GM12864 (cell line): Measurements from ENCODE around the gene JMJD1C.

Experiments used
- DNase-seq: peaks from one replicate; pipeline ENCODE4 v3.0.0-alpha.2; 2011; ENCODE audit warnings: low read depth
- H3K4me3 ChIP-seq: 2 replicates; pipeline ENCODE4 v1.5.1; 2011; ENCODE audit warnings: mild to moderate bottlenecking, low read depth, low read length, control low read depth
- TF ChIP-seq, protein P1 (sequence below): IDR thresholded peaks from 2 replicates; pipeline ENCODE4 v1.5.1; 2011; ENCODE audit warnings: low read depth, mild to moderate bottlenecking, moderate library complexity, low read length, control low read depth, inconsistent platforms; ENCODE audit errors: missing control alignments

JMJD1C gene

DNA sequence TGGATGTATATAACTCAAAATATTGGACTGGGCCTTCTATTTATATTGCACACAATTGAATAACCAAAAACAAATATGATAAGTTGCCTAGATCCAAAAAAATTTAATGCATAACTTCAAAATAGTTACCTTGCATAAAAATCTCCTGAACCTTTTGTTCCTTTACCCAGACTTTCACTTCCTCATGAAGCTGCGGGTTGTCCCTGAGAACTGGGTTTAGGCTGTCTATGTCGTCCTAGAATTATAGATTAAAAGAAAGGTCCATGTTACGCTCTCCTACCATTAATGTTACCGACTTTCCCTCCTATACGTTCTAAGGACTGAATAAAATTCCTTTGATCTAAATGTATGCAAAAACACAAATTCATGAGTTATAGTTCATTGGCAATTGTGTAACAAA lies 246.0 kb downstream of the JMJD1C start:
- TF ChIP-seq, protein P1, sequence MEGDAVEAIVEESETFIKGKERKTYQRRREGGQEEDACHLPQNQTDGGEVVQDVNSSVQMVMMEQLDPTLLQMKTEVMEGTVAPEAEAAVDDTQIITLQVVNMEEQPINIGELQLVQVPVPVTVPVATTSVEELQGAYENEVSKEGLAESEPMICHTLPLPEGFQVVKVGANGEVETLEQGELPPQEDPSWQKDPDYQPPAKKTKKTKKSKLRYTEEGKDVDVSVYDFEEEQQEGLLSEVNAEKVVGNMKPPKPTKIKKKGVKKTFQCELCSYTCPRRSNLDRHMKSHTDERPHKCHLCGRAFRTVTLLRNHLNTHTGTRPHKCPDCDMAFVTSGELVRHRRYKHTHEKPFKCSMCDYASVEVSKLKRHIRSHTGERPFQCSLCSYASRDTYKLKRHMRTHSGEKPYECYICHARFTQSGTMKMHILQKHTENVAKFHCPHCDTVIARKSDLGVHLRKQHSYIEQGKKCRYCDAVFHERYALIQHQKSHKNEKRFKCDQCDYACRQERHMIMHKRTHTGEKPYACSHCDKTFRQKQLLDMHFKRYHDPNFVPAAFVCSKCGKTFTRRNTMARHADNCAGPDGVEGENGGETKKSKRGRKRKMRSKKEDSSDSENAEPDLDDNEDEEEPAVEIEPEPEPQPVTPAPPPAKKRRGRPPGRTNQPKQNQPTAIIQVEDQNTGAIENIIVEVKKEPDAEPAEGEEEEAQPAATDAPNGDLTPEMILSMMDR = no peak
- no peak overlapping the region for H3K4me3 ChIP-seq
- no peak for DNase-seq

DNA sequence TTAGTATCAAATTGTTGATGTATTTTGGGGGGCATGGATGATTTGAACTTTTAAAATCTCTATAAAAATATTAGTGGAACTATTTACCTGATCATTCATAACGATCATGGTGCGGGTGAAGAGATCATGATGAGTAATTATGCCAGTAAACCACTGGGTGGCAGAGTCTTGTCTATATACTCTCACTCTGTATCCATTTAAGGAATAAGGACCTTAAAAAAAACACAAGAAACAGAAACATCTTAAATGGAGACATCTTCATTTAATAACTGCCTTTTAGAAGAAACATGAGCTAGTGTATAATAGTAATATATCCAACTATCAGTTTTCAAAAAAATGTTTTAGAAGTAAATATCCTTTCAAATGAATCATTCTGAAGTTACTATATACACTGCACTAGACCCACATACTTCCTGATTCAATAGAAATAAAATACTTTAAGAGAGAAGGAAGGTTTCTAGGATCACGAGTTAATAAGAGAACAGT lies 248.6 kb downstream of the JMJD1C start:
- TF ChIP-seq, protein P1 = peak; percentile 48
- no peak overlapping the region for H3K4me3 ChIP-seq
- DNase-seq = no peak

- TF ChIP-seq, protein P1 = no peak
These were observed 251.2 kb downstream of the JMJD1C start for GRCh38 chr10:63214571-63214970.

DNA sequence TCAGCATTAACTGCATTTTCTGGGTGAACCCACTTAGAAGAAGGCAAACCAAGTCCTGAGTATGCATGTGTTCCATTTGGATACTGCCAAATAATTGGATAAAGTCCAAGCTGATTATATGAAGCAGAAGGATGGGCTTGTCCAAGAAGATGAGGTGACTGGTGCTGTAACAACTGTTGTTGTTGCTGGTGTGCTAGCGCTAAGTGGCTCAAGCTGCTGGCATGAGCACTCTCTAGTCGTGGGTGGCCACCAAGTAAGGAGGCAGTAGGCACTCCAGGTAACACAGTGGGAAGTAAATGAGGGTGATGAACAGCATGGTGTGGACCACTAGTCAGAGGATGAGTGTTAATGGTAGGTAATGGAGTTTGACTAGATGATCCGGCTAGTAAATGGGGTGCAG lies 252.3 kb downstream of the JMJD1C start:
- no peak overlapping the region for H3K4me3 ChIP-seq
- TF ChIP-seq, protein P1 = no peak
- DNase-seq = no peak

More at GRCh38 chr10:63214571-63214970, 251.2 kb downstream of the JMJD1C start:
- H3K4me3 ChIP-seq = no peak overlapping the region
- DNase-seq = no peak

GRCh38 chr10:63210611-63211196 lies 255.1 kb downstream of the JMJD1C start:
- DNase-seq = no peak
- H3K4me3 ChIP-seq = no peak overlapping the region
- TF ChIP-seq, protein P1 = no peak

- TF ChIP-seq, protein P1 = no peak
- DNase-seq = no peak
- H3K4me3 ChIP-seq = no peak overlapping the region
These were observed 256.1 kb downstream of the JMJD1C start for GRCh38 chr10:63209705-63210104.

DNA sequence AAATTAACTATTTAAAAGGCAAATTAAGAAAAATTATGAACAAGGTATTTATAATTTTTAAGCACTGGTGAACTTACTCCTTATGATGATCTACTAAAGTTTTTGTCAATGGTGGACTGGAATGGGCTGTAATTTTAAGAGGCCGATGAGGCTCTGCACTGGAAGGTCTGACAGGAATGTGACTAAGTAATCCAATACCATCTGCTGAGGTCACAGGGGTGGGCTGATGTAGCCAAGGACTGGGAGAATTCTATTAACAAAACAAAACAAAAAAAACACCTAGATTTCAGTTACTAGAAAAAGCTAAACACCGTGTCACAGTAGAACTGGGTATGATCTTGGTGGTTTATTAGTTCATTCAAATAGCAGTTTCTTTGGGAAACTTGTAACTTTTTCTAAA lies 256.8 kb downstream of the JMJD1C start:
- no peak for DNase-seq
- H3K4me3 ChIP-seq = no peak overlapping the region
- TF ChIP-seq, protein P1 = no peak
